WTC11 (cell line): Measurements from ENCODE around the gene GPR18. TPM values are rescaled to one million over a fixed set of nuclear protein-coding genes. Genes with fewer than 3 reads are reported as not detected.

Experiments
- ATAC-seq: fragments of 200-7000 bp; cut with Tn5 transposase; 2 replicates; pipeline ENCODE4 v1.10.0; 2021; ENCODE audit warnings: mild to moderate bottlenecking, moderate library complexity
- CTCF ChIA-PET: fragments of 300-600 bp; sonication (Branson Sonifier 250); formaldehyde crosslinking; loops from one replicate; lab custom pipeline; 2021; ENCODE audit warnings: antibody characterized with exemption; lab: Charles Lee
- POLR2A ChIA-PET: fragments of 350-600 bp; sonication (Branson Sonifier 250); formaldehyde crosslinking; loops from one replicate; lab custom pipeline; 2021; ENCODE audit warnings: antibody characterized with exemption; lab: Charles Lee
- DNase-seq: peaks from one replicate; pipeline ENCODE4 v3.0.0; 2021; ENCODE audit warnings: low spot score
- H3K27ac Mint-ChIP-seq: 2 replicates; pipeline ENCODE4 v1.8.0; 2021; ENCODE audit warnings: mixed read lengths
- H3K27me3 Mint-ChIP-seq: 2 replicates; pipeline ENCODE4 v1.8.0; 2021; ENCODE audit warnings: low read depth, mild to moderate bottlenecking, moderate library complexity, mixed read lengths
- H3K36me3 Mint-ChIP-seq: 2 replicates; pipeline ENCODE4 v1.8.0; 2021; ENCODE audit warnings: mixed read lengths
- H3K4me1 Mint-ChIP-seq: 2 replicates; pipeline ENCODE4 v1.8.0; 2022; ENCODE audit warnings: mixed read lengths
- H3K4me3 Mint-ChIP-seq: 2 replicates; pipeline ENCODE4 v1.8.0; 2021; ENCODE audit warnings: mild to moderate bottlenecking, moderate library complexity, mixed read lengths
- H3K9me3 Mint-ChIP-seq: 2 replicates; pipeline ENCODE4 v1.8.0; 2021; ENCODE audit warnings: mixed read lengths
- FOXJ3 ChIP-seq: sonication (generic); formaldehyde crosslinking; IDR thresholded peaks from 2 replicates; pipeline ENCODE4 v1.9.0; 2021; ENCODE audit warnings: missing genetic modification reagents, mild to moderate bottlenecking, borderline replicate concordance
- JAZF1 ChIP-seq: fragments of 250-450 bp; sonication (Bioruptor Pico); IDR thresholded peaks from 2 replicates; pipeline ENCODE4 v1.9.0; 2021; ENCODE audit warnings: moderate library complexity, mild to moderate bottlenecking, inconsistent platforms
- KAT7 ChIP-seq: sonication (generic); formaldehyde crosslinking; IDR thresholded peaks from 2 replicates; pipeline ENCODE4 v1.8.1; 2023; ENCODE audit warnings: missing genetic modification reagents, mild to moderate bottlenecking, borderline replicate concordance
- MXD4 ChIP-seq: fragments of 250-450 bp; sonication (Bioruptor Pico); IDR thresholded peaks from 2 replicates; pipeline ENCODE4 v1.8.0; 2021; ENCODE audit warnings: mild to moderate bottlenecking, moderate library complexity, borderline replicate concordance
- NFE2L1 ChIP-seq: sonication (generic); formaldehyde crosslinking; IDR thresholded peaks from 2 replicates; pipeline ENCODE4 v1.8.1; 2023; ENCODE audit warnings: missing genetic modification reagents
- TEAD4 ChIP-seq: sonication (generic); formaldehyde crosslinking; IDR thresholded peaks from 2 replicates; pipeline ENCODE4 v1.8.0; 2022; ENCODE audit warnings: mild to moderate bottlenecking, missing genetic modification reagents
- TP53 ChIP-seq: sonication (generic); formaldehyde crosslinking; IDR thresholded peaks from 2 replicates; pipeline ENCODE4 v1.8.1; 2023; ENCODE audit warnings: mild to moderate bottlenecking, missing genetic modification reagents
- ZBTB21 ChIP-seq: sonication (generic); formaldehyde crosslinking; IDR thresholded peaks from 2 replicates; pipeline ENCODE4 v1.8.1; 2023; ENCODE audit warnings: mild to moderate bottlenecking, missing genetic modification reagents, borderline replicate concordance
- ZNF317 ChIP-seq: sonication (generic); formaldehyde crosslinking; IDR thresholded peaks from 2 replicates; pipeline ENCODE4 v1.8.1; 2023; ENCODE audit warnings: low read depth, mild to moderate bottlenecking, moderate library complexity, missing genetic modification reagents, borderline replicate concordance
- total RNA-seq: library from RNA; stranded (reverse); gene quantifications from 3 replicates; pipeline ENCODE4 v1.2.3, GENCODE V29; 2021
- TF ChIP-seq, protein P1 (sequence below): sonication (generic); formaldehyde crosslinking; IDR thresholded peaks from 2 replicates; pipeline ENCODE4 v1.8.0; 2023; ENCODE audit warnings: mild to moderate bottlenecking, missing genetic modification reagents
- TF ChIP-seq, protein P2 (sequence below): sonication (generic); formaldehyde crosslinking; IDR thresholded peaks from 2 replicates; pipeline ENCODE4 v1.8.1; 2022; ENCODE audit warnings: low read depth, missing genetic modification reagents, borderline replicate concordance
- TF ChIP-seq, protein P3 (sequence below): sonication (generic); formaldehyde crosslinking; IDR thresholded peaks from 2 replicates; pipeline ENCODE4 v1.8.0; 2023; ENCODE audit warnings: missing genetic modification reagents, mild to moderate bottlenecking, borderline replicate concordance

Gene GPR18
- total RNA-seq, 1 experiment from 2014 or later, result 0.09 TPM

DNA sequence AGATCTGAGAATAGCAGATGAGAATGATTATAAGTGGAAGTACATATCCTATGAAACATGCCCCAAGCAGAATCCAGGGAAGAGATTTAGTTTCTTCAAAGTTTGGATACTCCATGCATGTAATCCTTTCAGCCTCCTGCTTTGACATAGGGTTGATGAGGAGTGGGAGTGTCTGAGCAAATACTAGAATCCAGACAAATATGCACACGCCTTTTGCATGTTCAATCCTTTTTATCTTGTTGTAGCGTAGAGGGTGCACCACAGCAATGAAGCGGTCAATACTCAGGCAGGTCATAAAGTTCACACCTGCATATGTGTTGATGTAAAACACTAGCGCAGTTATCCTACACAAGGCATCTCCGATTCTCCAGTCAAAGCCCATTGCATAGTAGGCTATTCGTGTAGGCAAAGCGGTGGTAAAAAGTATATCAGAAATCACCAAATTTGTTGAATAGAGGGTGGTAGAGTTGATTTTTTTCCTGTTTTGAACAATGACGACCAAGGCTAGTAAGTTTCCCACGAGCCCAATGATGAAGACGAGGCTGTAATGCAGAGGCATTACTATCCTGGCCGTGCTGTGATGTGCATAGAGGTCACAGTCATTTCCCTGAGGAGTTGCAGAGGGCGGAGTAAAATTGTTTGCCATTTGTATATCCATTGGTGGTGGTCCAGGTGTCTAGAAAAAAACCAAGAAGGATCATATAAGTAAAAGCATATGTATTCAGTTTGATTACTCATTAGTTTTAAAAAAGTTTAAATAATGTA lies 37.5 kb upstream of the GPR18 start:
- POLR2A ChIA-PET, result no interaction called here
- Mint-ChIP-seq H3K36me3 (no peaks in the 10 kb centered on the region), H3K4me3 (no peak overlapping the region), H3K27ac (peak overlapping the region; percentile 2; the same call in 1 of the 2 replicates), H3K27me3 (no peaks in the 10 kb centered on the region), H3K9me3 (no peaks in the 10 kb centered on the region), H3K4me1 (peaks cover 8% of the 10 kb centered on the region)
- ATAC-seq (no peak), DNase-seq (no peak)
- TF ChIP-seq, protein P1, sequence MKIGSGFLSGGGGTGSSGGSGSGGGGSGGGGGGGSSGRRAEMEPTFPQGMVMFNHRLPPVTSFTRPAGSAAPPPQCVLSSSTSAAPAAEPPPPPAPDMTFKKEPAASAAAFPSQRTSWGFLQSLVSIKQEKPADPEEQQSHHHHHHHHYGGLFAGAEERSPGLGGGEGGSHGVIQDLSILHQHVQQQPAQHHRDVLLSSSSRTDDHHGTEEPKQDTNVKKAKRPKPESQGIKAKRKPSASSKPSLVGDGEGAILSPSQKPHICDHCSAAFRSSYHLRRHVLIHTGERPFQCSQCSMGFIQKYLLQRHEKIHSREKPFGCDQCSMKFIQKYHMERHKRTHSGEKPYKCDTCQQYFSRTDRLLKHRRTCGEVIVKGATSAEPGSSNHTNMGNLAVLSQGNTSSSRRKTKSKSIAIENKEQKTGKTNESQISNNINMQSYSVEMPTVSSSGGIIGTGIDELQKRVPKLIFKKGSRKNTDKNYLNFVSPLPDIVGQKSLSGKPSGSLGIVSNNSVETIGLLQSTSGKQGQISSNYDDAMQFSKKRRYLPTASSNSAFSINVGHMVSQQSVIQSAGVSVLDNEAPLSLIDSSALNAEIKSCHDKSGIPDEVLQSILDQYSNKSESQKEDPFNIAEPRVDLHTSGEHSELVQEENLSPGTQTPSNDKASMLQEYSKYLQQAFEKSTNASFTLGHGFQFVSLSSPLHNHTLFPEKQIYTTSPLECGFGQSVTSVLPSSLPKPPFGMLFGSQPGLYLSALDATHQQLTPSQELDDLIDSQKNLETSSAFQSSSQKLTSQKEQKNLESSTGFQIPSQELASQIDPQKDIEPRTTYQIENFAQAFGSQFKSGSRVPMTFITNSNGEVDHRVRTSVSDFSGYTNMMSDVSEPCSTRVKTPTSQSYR (CRISPR knock-in tag), result no peak
- TF ChIP-seq, protein P2, sequence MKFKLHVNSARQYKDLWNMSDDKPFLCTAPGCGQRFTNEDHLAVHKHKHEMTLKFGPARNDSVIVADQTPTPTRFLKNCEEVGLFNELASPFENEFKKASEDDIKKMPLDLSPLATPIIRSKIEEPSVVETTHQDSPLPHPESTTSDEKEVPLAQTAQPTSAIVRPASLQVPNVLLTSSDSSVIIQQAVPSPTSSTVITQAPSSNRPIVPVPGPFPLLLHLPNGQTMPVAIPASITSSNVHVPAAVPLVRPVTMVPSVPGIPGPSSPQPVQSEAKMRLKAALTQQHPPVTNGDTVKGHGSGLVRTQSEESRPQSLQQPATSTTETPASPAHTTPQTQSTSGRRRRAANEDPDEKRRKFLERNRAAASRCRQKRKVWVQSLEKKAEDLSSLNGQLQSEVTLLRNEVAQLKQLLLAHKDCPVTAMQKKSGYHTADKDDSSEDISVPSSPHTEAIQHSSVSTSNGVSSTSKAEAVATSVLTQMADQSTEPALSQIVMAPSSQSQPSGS, result no peak
- no peak for TF ChIP-seq FOXJ3 (CRISPR knock-in tag)
- TF ChIP-seq, protein P3, sequence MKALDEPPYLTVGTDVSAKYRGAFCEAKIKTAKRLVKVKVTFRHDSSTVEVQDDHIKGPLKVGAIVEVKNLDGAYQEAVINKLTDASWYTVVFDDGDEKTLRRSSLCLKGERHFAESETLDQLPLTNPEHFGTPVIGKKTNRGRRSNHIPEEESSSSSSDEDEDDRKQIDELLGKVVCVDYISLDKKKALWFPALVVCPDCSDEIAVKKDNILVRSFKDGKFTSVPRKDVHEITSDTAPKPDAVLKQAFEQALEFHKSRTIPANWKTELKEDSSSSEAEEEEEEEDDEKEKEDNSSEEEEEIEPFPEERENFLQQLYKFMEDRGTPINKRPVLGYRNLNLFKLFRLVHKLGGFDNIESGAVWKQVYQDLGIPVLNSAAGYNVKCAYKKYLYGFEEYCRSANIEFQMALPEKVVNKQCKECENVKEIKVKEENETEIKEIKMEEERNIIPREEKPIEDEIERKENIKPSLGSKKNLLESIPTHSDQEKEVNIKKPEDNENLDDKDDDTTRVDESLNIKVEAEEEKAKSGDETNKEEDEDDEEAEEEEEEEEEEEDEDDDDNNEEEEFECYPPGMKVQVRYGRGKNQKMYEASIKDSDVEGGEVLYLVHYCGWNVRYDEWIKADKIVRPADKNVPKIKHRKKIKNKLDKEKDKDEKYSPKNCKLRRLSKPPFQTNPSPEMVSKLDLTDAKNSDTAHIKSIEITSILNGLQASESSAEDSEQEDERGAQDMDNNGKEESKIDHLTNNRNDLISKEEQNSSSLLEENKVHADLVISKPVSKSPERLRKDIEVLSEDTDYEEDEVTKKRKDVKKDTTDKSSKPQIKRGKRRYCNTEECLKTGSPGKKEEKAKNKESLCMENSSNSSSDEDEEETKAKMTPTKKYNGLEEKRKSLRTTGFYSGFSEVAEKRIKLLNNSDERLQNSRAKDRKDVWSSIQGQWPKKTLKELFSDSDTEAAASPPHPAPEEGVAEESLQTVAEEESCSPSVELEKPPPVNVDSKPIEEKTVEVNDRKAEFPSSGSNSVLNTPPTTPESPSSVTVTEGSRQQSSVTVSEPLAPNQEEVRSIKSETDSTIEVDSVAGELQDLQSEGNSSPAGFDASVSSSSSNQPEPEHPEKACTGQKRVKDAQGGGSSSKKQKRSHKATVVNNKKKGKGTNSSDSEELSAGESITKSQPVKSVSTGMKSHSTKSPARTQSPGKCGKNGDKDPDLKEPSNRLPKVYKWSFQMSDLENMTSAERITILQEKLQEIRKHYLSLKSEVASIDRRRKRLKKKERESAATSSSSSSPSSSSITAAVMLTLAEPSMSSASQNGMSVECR (CRISPR knock-in tag), result no peak
- no peak for TF ChIP-seq TEAD4 (CRISPR knock-in tag)
- TF ChIP-seq KAT7, result no peak
- TF ChIP-seq TP53 (CRISPR knock-in tag), result no peak
- CTCF ChIA-PET, result no interaction called here

DNA sequence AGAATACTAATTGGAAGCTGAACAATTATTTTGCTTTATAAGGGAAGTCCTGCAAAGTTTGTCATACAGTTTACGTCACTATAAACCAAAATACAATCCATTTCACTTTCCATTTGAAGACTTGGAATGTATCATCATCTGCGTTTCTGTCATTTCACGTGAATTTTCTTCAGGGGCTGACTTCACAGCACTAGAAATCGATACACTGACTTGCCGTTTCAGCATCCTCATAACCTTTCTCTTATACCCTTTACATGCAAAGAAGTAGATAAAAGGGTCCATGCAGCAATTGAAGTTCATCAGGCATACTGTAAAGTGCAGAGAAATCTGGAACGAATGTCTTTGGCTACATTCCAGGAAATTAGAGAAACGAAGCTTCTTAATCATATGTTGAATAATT lies 36.8 kb upstream of the GPR18 start:
- H3K9me3 Mint-ChIP-seq, result no peaks in the 10 kb centered on the region
- no peak overlapping the region for H3K27ac Mint-ChIP-seq
- no peaks in the 10 kb centered on the region for H3K36me3 Mint-ChIP-seq
- H3K4me1 Mint-ChIP-seq, result peaks cover 6% of the 10 kb centered on the region
- no peak for DNase-seq
- no peak for ATAC-seq
- no peaks in the 10 kb centered on the region for H3K27me3 Mint-ChIP-seq
- POLR2A ChIA-PET, result no interaction called here
- no peak for TF ChIP-seq NFE2L1 (CRISPR knock-in tag)
- no peak for TF ChIP-seq ZNF317 (CRISPR knock-in tag)
- no peak for TF ChIP-seq MXD4 (CRISPR knock-in tag)
- TF ChIP-seq, protein P2, result no peak
- H3K4me3 Mint-ChIP-seq, result no peak overlapping the region
- CTCF ChIA-PET, result no interaction called here

DNA sequence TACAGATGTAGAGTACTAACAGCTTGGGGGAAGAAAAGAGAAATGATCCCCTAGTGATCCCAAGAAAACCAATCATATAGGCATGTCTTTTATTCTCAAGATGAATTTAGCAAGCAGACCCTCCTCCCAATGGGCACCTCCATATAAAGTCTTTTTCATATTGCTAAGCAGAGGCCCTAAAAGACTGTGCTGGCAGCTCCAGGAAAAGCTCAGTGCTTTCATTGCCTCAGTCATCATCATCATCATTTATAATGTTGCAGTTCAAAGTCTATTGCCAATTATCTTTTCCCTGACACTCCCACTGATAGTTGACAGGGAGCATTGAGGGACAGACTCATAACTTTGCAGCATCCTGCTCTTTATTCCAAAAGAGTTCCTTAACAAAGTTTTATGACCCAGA lies 36.0 kb upstream of the GPR18 start:
- POLR2A ChIA-PET, result interaction anchor here (0.6 kb wide), 1 partner anchor 655 kb away, joined by 5 read pairs; no protein-coding TSS in a partner anchor
- Mint-ChIP-seq H3K27ac (no peak overlapping the region), H3K36me3 (no peaks in the 10 kb centered on the region), H3K27me3 (no peaks in the 10 kb centered on the region), H3K4me3 (no peak overlapping the region), H3K9me3 (no peaks in the 10 kb centered on the region), H3K4me1 (peaks cover 2% of the 10 kb centered on the region; the same call in 1 of the 2 replicates)
- DNase-seq (no peak), ATAC-seq (no peak)
- CTCF ChIA-PET, result no interaction called here
- TF ChIP-seq JAZF1 (CRISPR knock-in tag), result no peak
- TF ChIP-seq ZBTB21, result no peak
- TF ChIP-seq, protein P3 (CRISPR knock-in tag), result no peak
- TF ChIP-seq, protein P1 (CRISPR knock-in tag), result no peak
